Mesenchymal stem cell (in vitro differentiated cells and primary cell): ENCODE results near the gene ARHGAP6.
A peak's percentile ranks its signal among the peaks of the same experiment; 100 is the strongest.

ENCODE experiments used
- DNase-seq: peaks from one replicate; pipeline ENCODE4 v3.0.0-alpha.2; 2013
- H2AFZ ChIP-seq: one replicate; pipeline ENCODE4 v1.6.1; 2013; ENCODE audit warnings: low read depth, mild to moderate bottlenecking, control low read depth, inconsistent platforms, low read length, moderate library complexity
- H2AK5ac ChIP-seq: 2 replicates; pipeline ENCODE4 v1.6.1; 2013; ENCODE audit warnings: low read length, moderate library complexity, mild to moderate bottlenecking, inconsistent platforms; ENCODE audit not compliant: severe bottlenecking
- H2BK120ac ChIP-seq: one replicate; pipeline ENCODE4 v1.6.1; 2013; ENCODE audit warnings: low read depth, mild to moderate bottlenecking, inconsistent platforms, low read length, moderate library complexity
- H2BK12ac ChIP-seq, 2 experiments: one replicate each; pipeline ENCODE4 v1.6.1; 2013; ENCODE audit warnings: inconsistent platforms in 2 of 2, low read length in 2 of 2, mild to moderate bottlenecking in 2 of 2, moderate library complexity in 2 of 2, control low read depth in 1 of 2
- H2BK15ac ChIP-seq: one replicate; pipeline ENCODE4 v1.6.1; 2013; ENCODE audit warnings: mild to moderate bottlenecking, low read depth, inconsistent platforms; ENCODE audit not compliant: poor library complexity, severe bottlenecking
- H2BK5ac ChIP-seq: 2 replicates; pipeline ENCODE4 v1.6.1; 2013; ENCODE audit warnings: low read depth, mild to moderate bottlenecking, low read length, control low read depth, inconsistent platforms; ENCODE audit not compliant: poor library complexity, severe bottlenecking
- H3K14ac ChIP-seq, 2 experiments: one replicate each; pipeline ENCODE4 v1.6.1; 2013; ENCODE audit warnings: inconsistent platforms in 2 of 2, low read length in 2 of 2, control low read depth in 1 of 2, mild to moderate bottlenecking in 1 of 2, moderate library complexity in 1 of 2
- H3K18ac ChIP-seq, 2 experiments: one replicate each; pipeline ENCODE4 v1.6.1; 2013; ENCODE audit warnings: inconsistent platforms in 2 of 2, low read length in 2 of 2, control low read depth in 1 of 2, low read depth in 1 of 2, mild to moderate bottlenecking in 1 of 2
- H3K23ac ChIP-seq, 2 experiments: one replicate each; pipeline ENCODE4 v1.6.1; 2013; ENCODE audit warnings: inconsistent platforms in 2 of 2, low read length in 2 of 2, mild to moderate bottlenecking in 2 of 2, moderate library complexity in 2 of 2, control low read depth in 1 of 2
- H3K27ac ChIP-seq: 2 replicates; pipeline ENCODE4 v1.5.1; 2013; ENCODE audit warnings: mild to moderate bottlenecking, moderate library complexity, low read length, control low read depth, inconsistent platforms; ENCODE audit not compliant: poor library complexity, severe bottlenecking
- H3K27me3 ChIP-seq, 2 experiments: 2 replicates each; pipeline versions ENCODE4 v1.6.1 to v1.7.0; 2013; ENCODE audit warnings: low read length in 2 of 2, mild to moderate bottlenecking in 2 of 2, moderate library complexity in 2 of 2, control low read depth in 1 of 2, inconsistent platforms in 1 of 2; ENCODE audit not compliant: control insufficient read depth in 1 of 2, insufficient read depth in 1 of 2
- H3K36me3 ChIP-seq, 2 experiments: 2 replicates each; pipeline versions ENCODE4 v1.6.1 to v1.7.0; 2013; ENCODE audit warnings: low read length in 2 of 2, control low read depth in 1 of 2, inconsistent platforms in 1 of 2, low read depth in 1 of 2, mild to moderate bottlenecking in 1 of 2; ENCODE audit not compliant: insufficient read depth in 2 of 2, control insufficient read depth in 1 of 2
- H3K4ac ChIP-seq, 2 experiments: one replicate each; pipeline ENCODE4 v1.6.1; 2013; ENCODE audit warnings: inconsistent platforms in 2 of 2, low read length in 2 of 2, mild to moderate bottlenecking in 2 of 2, moderate library complexity in 2 of 2, control low read depth in 1 of 2, low read depth in 1 of 2
- H3K4me1 ChIP-seq: 2 replicates; pipeline ENCODE4 v1.6.1; 2013; ENCODE audit warnings: low read depth, low read length, control low read depth; ENCODE audit not compliant: control insufficient read depth, insufficient read depth
- H3K4me2 ChIP-seq: 2 replicates; pipeline ENCODE4 v1.6.1; 2013; ENCODE audit warnings: low read length, mild to moderate bottlenecking, inconsistent platforms; ENCODE audit not compliant: poor library complexity, severe bottlenecking
- H3K4me3 ChIP-seq, 2 experiments: 2 replicates each; pipeline versions ENCODE4 v1.5.1 to v1.7.0; 2013; ENCODE audit warnings: low read length in 2 of 2, mild to moderate bottlenecking in 2 of 2, control low read depth in 1 of 2, low read depth in 1 of 2; ENCODE audit not compliant: insufficient read depth in 1 of 2
- H3K79me1 ChIP-seq: replicated peaks from 2 replicates; pipeline ENCODE4 v1.6.1; 2013; ENCODE audit warnings: mild to moderate bottlenecking, control low read depth, low read length, inconsistent platforms; ENCODE audit not compliant: poor library complexity, severe bottlenecking
- H3K9ac ChIP-seq: 2 replicates; pipeline ENCODE4 v1.7.0; 2013; ENCODE audit warnings: mild to moderate bottlenecking, low read length, moderate library complexity
- H3K9me3 ChIP-seq: 2 replicates; pipeline ENCODE4 v1.7.0; 2013; ENCODE audit warnings: mild to moderate bottlenecking, low read length; ENCODE audit not compliant: control insufficient read depth
- H4K8ac ChIP-seq: one replicate; pipeline ENCODE4 v1.6.1; 2013; ENCODE audit warnings: inconsistent platforms, mild to moderate bottlenecking, low read length, moderate library complexity
- H4K91ac ChIP-seq: one replicate; pipeline ENCODE4 v1.6.1; 2013; ENCODE audit warnings: mild to moderate bottlenecking, low read length, inconsistent platforms
- WGBS: methylation state at CpG from one replicate; pipeline ENCODE4 v1.1.7; 2013; ENCODE audit warnings: mixed read lengths; 5-methylcytosine and 5-hydroxymethylcytosine counted together

ARHGAP6 gene

GRCh38 chrX:11367609-11368430 lies 297.9 kb downstream of the ARHGAP6 start:
- Histone ChIP-seq H3K79me1 (no peaks in the 10 kb centered on the region), H3K4me2 (no peak overlapping the region), H2AK5ac (no peak overlapping the region), H3K27ac (no peak overlapping the region), H2BK5ac (no peak overlapping the region), H4K8ac (no peak overlapping the region), H3K9ac (no peak overlapping the region), H3K4ac (no peak overlapping the region), H4K91ac (no peak overlapping the region), H3K14ac (no peak overlapping the region), H3K23ac (no peak overlapping the region), H2BK120ac (no peak overlapping the region), H2BK12ac (no peak overlapping the region), H2AFZ (no peak overlapping the region), H2BK15ac (no peak overlapping the region), H3K9me3 (peaks cover 5% of the 10 kb centered on the region), H3K36me3 (no peaks in the 10 kb centered on the region), H3K4me3 (no peak overlapping the region), H3K18ac (no peak overlapping the region), H3K27me3 (no peaks in the 10 kb centered on the region), H3K4me1 (no peaks in the 10 kb centered on the region)
- peak; percentile 63 for DNase-seq
- 22% methylated on average over 6 of the region's 7 CpGs for WGBS

GRCh38 chrX:11366998-11367595 lies 298.6 kb downstream of the ARHGAP6 start:
- H3K9ac ChIP-seq, result no peak overlapping the region
- DNase-seq, result no peak
- no peak overlapping the region for H3K4me2 ChIP-seq
- no peaks in the 10 kb centered on the region for H3K4me1 ChIP-seq
- H3K9me3 ChIP-seq, result peaks cover 5% of the 10 kb centered on the region
- H3K14ac ChIP-seq, result no peak overlapping the region
- H2BK120ac ChIP-seq, result peak overlapping the region; percentile 19
- no peak overlapping the region for H3K4me3 ChIP-seq
- no peak overlapping the region for H2BK15ac ChIP-seq
- H3K4ac ChIP-seq, result peak overlapping the region in 1 of 2 experiments; percentile 51
- H3K79me1 ChIP-seq, result no peaks in the 10 kb centered on the region
- no peak overlapping the region for H3K27ac ChIP-seq
- no peak overlapping the region for H3K23ac ChIP-seq
- H4K91ac ChIP-seq, result peak overlapping the region; percentile 61
- H2AK5ac ChIP-seq, result no peak overlapping the region
- no peak overlapping the region for H2BK5ac ChIP-seq
- no peak overlapping the region for H2AFZ ChIP-seq
- WGBS, result 99% methylated on average over 2 of the region's 2 CpGs
- H3K36me3 ChIP-seq, result no peaks in the 10 kb centered on the region
- H4K8ac ChIP-seq, result no peak overlapping the region
- peak overlapping the region; percentile 33 to 90 for H3K18ac ChIP-seq
- no peaks in the 10 kb centered on the region for H3K27me3 ChIP-seq
- H2BK12ac ChIP-seq, result peak overlapping the region in 1 of 2 experiments; percentile 11

- H2BK120ac ChIP-seq, result no peak overlapping the region
- no peak overlapping the region for H4K91ac ChIP-seq
- no peak overlapping the region for H2BK12ac ChIP-seq
- H2BK5ac ChIP-seq, result no peak overlapping the region
- H2AFZ ChIP-seq, result no peak overlapping the region
- no peak overlapping the region for H2BK15ac ChIP-seq
- no peak overlapping the region for H4K8ac ChIP-seq
- H3K27ac ChIP-seq, result no peak overlapping the region
- H3K18ac ChIP-seq, result no peak overlapping the region
- H3K79me1 ChIP-seq, result no peaks in the 10 kb centered on the region
- H3K4me3 ChIP-seq, result no peak overlapping the region
- no peaks in the 10 kb centered on the region for H3K27me3 ChIP-seq
- H3K9ac ChIP-seq, result no peak overlapping the region
- H3K36me3 ChIP-seq, result no peaks in the 10 kb centered on the region
- H3K14ac ChIP-seq, result no peak overlapping the region
- WGBS, result no CpG with 5 or more reads among the region's 3 CpGs
- H3K4ac ChIP-seq, result no peak overlapping the region
- H3K9me3 ChIP-seq, result no peaks in the 10 kb centered on the region
- H3K23ac ChIP-seq, result no peak overlapping the region
- no peak overlapping the region for H2AK5ac ChIP-seq
- no peaks in the 10 kb centered on the region for H3K4me1 ChIP-seq
- H3K4me2 ChIP-seq, result no peak overlapping the region
- DNase-seq, result no peak
Measured at GRCh38 chrX:11365426-11365825, 300.3 kb downstream of the ARHGAP6 start.

GRCh38 chrX:11364835-11365234 lies 300.9 kb downstream of the ARHGAP6 start:
- Histone ChIP-seq H3K4me2 (no peak overlapping the region), H2BK12ac (peak overlapping the region in 1 of 2 experiments; percentile 42), H3K14ac (no peak overlapping the region), H2BK5ac (no peak overlapping the region), H2AK5ac (no peak overlapping the region), H3K9ac (no peak overlapping the region), H3K4me3 (no peak overlapping the region), H3K4ac (no peak overlapping the region), H3K23ac (no peak overlapping the region), H3K36me3 (no peaks in the 10 kb centered on the region), H3K9me3 (no peaks in the 10 kb centered on the region), H2BK15ac (no peak overlapping the region), H3K4me1 (no peaks in the 10 kb centered on the region), H2BK120ac (no peak overlapping the region), H4K91ac (no peak overlapping the region), H3K27ac (no peak overlapping the region), H2AFZ (no peak overlapping the region), H3K18ac (peak overlapping the region in 1 of 2 experiments; percentile 34), H3K79me1 (no peaks in the 10 kb centered on the region), H4K8ac (no peak overlapping the region), H3K27me3 (no peaks in the 10 kb centered on the region)
- 97% methylated on average over 3 of the region's 3 CpGs for WGBS
- no peak for DNase-seq
